SK-N-SH (cell line): ENCODE measurements around the gene MVD. TPM values are rescaled to one million over a fixed set of nuclear protein-coding genes. Genes with fewer than 3 reads are reported as not detected.

Experiments used
- CTCF ChIA-PET: fragments of 300-600, 350-600 bp; formaldehyde crosslinking; extraction: SDS; loops from one replicate; lab custom pipeline; 2021; lab: Yijun Ruan, JAX
- POLR2A ChIA-PET: fragments of 350-600 bp; sonication (Branson Sonifier 250); formaldehyde crosslinking; extraction: SDS; loops from one replicate; lab custom pipeline; 2020; ENCODE audit warnings: antibody characterized with exemption, inconsistent platforms; lab: Yijun Ruan, JAX
- DNase-seq: peaks from one replicate; pipeline ENCODE4 v3.0.0; 2012
- H2AFZ ChIP-seq: fragments of 200-600 bp; sonication (generic); 2 replicates; pipeline ENCODE4 v1.8.1; 2016; ENCODE audit warnings: antibody characterized with exemption, mild to moderate bottlenecking, low read depth
- H3F3A ChIP-seq: fragments of 200-600 bp; sonication (generic); replicated peaks from 2 replicates; pipeline ENCODE3; 2016; ENCODE audit warnings: antibody characterized with exemption, mild to moderate bottlenecking; ENCODE audit not compliant: insufficient read depth
- H3K27ac ChIP-seq, 2 experiments: fragments of 200-500 bp in 1 of 2; fragments of 200-600 bp in 1 of 2; sonication (Bioruptor generic) in 1 of 2; sonication (generic), shearing (Covaris generic) in 1 of 2; 2 replicates each; pipeline versions ENCODE4 v1.5.1 to v1.6.1; 2014 to 2016; ENCODE audit warnings: low read depth in 2 of 2, inconsistent platforms in 1 of 2, low read length in 1 of 2, mild to moderate bottlenecking in 1 of 2, mixed read lengths in 1 of 2
- H3K27me3 ChIP-seq: fragments of 200-600 bp; sonication (generic), shearing (Covaris generic); 2 replicates; pipeline ENCODE4 v1.6.1; 2016; ENCODE audit warnings: mixed run types; ENCODE audit not compliant: insufficient read depth
- H3K36me3 ChIP-seq, 2 experiments: fragments of 200-500 bp in 1 of 2; fragments of 200-600 bp in 1 of 2; sonication (Bioruptor generic) in 1 of 2; sonication (generic) in 1 of 2; replicated peaks in 1 of 2; 2 replicates each; pipeline versions ENCODE3 to v1.5.1; 2014 to 2016; ENCODE audit warnings: low read length in 1 of 2, mild to moderate bottlenecking in 1 of 2; ENCODE audit not compliant: insufficient read depth in 2 of 2, control insufficient read depth in 1 of 2
- H3K4me1 ChIP-seq, 2 experiments: fragments of 200-500 bp in 1 of 2; fragments of 200-600 bp in 1 of 2; sonication (Bioruptor generic) in 1 of 2; sonication (generic), shearing (Covaris generic) in 1 of 2; 2 replicates each; pipeline versions ENCODE4 v1.5.1 to v1.6.1; 2014 to 2016; ENCODE audit warnings: low read depth in 1 of 2, low read length in 1 of 2, mixed run types in 1 of 2; ENCODE audit not compliant: insufficient read depth in 2 of 2, control insufficient read depth in 1 of 2
- H3K4me2 ChIP-seq: fragments of 200-600 bp; sonication (generic), shearing (Covaris generic); 2 replicates; pipeline ENCODE4 v1.6.1; 2017; ENCODE audit warnings: mixed run types
- H3K4me3 ChIP-seq, 2 experiments: fragments of 200-500 bp in 1 of 2; fragments of 200-600 bp in 1 of 2; sonication (Bioruptor generic) in 1 of 2; sonication (generic), shearing (Covaris generic) in 1 of 2; 2 replicates each; pipeline versions ENCODE4 v1.5.1 to v1.8.1; 2014 to 2016; ENCODE audit warnings: low read depth in 2 of 2, inconsistent platforms in 1 of 2, low read length in 1 of 2, mild to moderate bottlenecking in 1 of 2, mixed read lengths in 1 of 2, moderate library complexity in 1 of 2
- H3K79me2 ChIP-seq: fragments of 200-600 bp; sonication (generic); 2 replicates; pipeline ENCODE4 v1.8.1; 2017; ENCODE audit warnings: mild to moderate bottlenecking; ENCODE audit not compliant: insufficient read depth
- H3K9ac ChIP-seq: fragments of 200-600 bp; sonication (generic); 2 replicates; pipeline ENCODE4 v1.6.1; 2017; ENCODE audit warnings: mixed run types
- H3K9me2 ChIP-seq: fragments of 200-600 bp; sonication (generic); 2 replicates; pipeline ENCODE4 v1.6.1; 2017; ENCODE audit warnings: mixed run types
- H3K9me3 ChIP-seq: fragments of 200-600 bp; sonication (generic); 2 replicates; pipeline ENCODE4 v1.6.1; 2017; ENCODE audit warnings: mixed run types, mild to moderate bottlenecking, moderate library complexity
- H4K20me1 ChIP-seq: fragments of 200-600 bp; sonication (generic); 2 replicates; pipeline ENCODE4 v1.6.1; 2017; ENCODE audit warnings: mild to moderate bottlenecking, mixed run types; ENCODE audit not compliant: insufficient read depth
- CTCF ChIP-seq: fragments of 200-600 bp; sonication (generic); IDR thresholded peaks from 2 replicates; pipeline ENCODE4 v1.6.1; 2017; ENCODE audit warnings: antibody characterized with exemption, mild to moderate bottlenecking, moderate library complexity
- EZH2phosphoT487 ChIP-seq: fragments of 200-600 bp; sonication (generic); IDR thresholded peaks from 2 replicates; pipeline ENCODE4 v1.6.1; 2017; ENCODE audit warnings: low read depth, mixed run types, mild to moderate bottlenecking, antibody characterized with exemption, moderate library complexity, borderline replicate concordance
- FOSL2 ChIP-seq: IDR thresholded peaks from 2 replicates; pipeline ENCODE4 v1.4.0; 2012; ENCODE audit warnings: low read depth, mild to moderate bottlenecking, moderate library complexity, borderline replicate concordance
- FOXM1 ChIP-seq: IDR thresholded peaks from 2 replicates; pipeline ENCODE4 v1.4.0; 2012; ENCODE audit warnings: low read depth, mild to moderate bottlenecking
- GABPA ChIP-seq: IDR thresholded peaks from 2 replicates; pipeline ENCODE4 v1.4.0; 2012; ENCODE audit warnings: low read depth, mild to moderate bottlenecking
- GATA2 ChIP-seq: sonication (generic); formaldehyde crosslinking; IDR thresholded peaks from 2 replicates; pipeline ENCODE4 v1.5.0; 2020; ENCODE audit warnings: mild to moderate bottlenecking, missing genetic modification reagents
- IRF3 ChIP-seq: fragments of 150-350 bp; IDR thresholded peaks from 2 replicates; pipeline ENCODE4 v1.6.1; 2016; ENCODE audit warnings: mild to moderate bottlenecking, low read depth, low read length
- JUND ChIP-seq: IDR thresholded peaks from 2 replicates; pipeline ENCODE4 v1.4.0; 2012
- MEF2A ChIP-seq: IDR thresholded peaks from 2 replicates; pipeline ENCODE4 v1.4.0; 2012; ENCODE audit warnings: low read depth, borderline replicate concordance
- MXI1 ChIP-seq: IDR thresholded peaks from 2 replicates; pipeline ENCODE4 v1.6.1; 2012; ENCODE audit warnings: mild to moderate bottlenecking, low read depth, low read length, improper control_type of control experiment
- PBX3 ChIP-seq: IDR thresholded peaks from 2 replicates; pipeline ENCODE4; 2012
- POLR2AphosphoS5 ChIP-seq: IDR thresholded peaks from 2 replicates; pipeline ENCODE4 v1.6.1; 2012; ENCODE audit warnings: low read depth, low read length
- RCOR1 ChIP-seq: fragments of 150-350 bp; IDR thresholded peaks from 2 replicates; pipeline ENCODE4 v1.6.1; 2017; ENCODE audit warnings: antibody characterized with exemption, low read length
- REST ChIP-seq: IDR thresholded peaks from 2 replicates; pipeline ENCODE4 v1.6.1; 2012; ENCODE audit warnings: mild to moderate bottlenecking, low read depth, low read length, moderate library complexity
- RXRA ChIP-seq: IDR thresholded peaks from 2 replicates; pipeline ENCODE4 v1.4.0; 2012; ENCODE audit warnings: low read depth, mild to moderate bottlenecking, borderline replicate concordance
- TAF1 ChIP-seq: IDR thresholded peaks from 2 replicates; pipeline ENCODE4 v1.6.1; 2012; ENCODE audit warnings: low read depth, mild to moderate bottlenecking, low read length, moderate library complexity, borderline replicate concordance
- TCF12 ChIP-seq: IDR thresholded peaks from 2 replicates; pipeline ENCODE4 v1.4.0; 2012
- USF1 ChIP-seq: IDR thresholded peaks from 2 replicates; pipeline ENCODE4 v1.4.0; 2012; ENCODE audit warnings: low read depth, borderline replicate concordance
- USF2 ChIP-seq: fragments of 150-350 bp; IDR thresholded peaks from 2 replicates; pipeline ENCODE4 v1.6.1; 2017; ENCODE audit warnings: antibody characterized with exemption, low read length, low read depth, borderline replicate concordance
- YY1 ChIP-seq: IDR thresholded peaks from 2 replicates; pipeline ENCODE4 v1.4.0; 2012; ENCODE audit warnings: low read depth, mild to moderate bottlenecking
- WGBS: methylation state at CpG from one replicate; pipeline ENCODE4 v1.1.6; 2017; ENCODE audit warnings: low lambda C conversion rate; 5-methylcytosine and 5-hydroxymethylcytosine counted together
- polyA plus RNA-seq, 3 experiments: library from polyadenylated mRNA; depleted of rRNA; stranded (reverse); fragments of >200 nt; gene quantifications; 2 replicates each; pipeline ENCODE4 v1.2.3, GENCODE V29; 2012

MVD gene
- polyA plus RNA-seq, 1 of the 3 experiments (the other 2 are of a cell fraction): 15.7 TPM

GRCh38 chr16:88640498-88641247 lies 22.2 kb downstream of the MVD start:
- no peak overlapping the region for H3K4me3 ChIP-seq
- H3K36me3 ChIP-seq: no peaks in the 10 kb centered on the region
- peaks cover 20% of the 10 kb centered on the region; the same call in 1 of the 2 replicates for H3K27me3 ChIP-seq
- ChIA-PET POLR2A (no interaction called here), CTCF (no interaction called here)
- peaks cover 0 to 6% of the 10 kb centered on the region in 2 experiments; a peak in 1 of 4 replicates for H3K4me1 ChIP-seq
- no peak overlapping the region for H3K4me2 ChIP-seq
- no peak overlapping the region for H3K27ac ChIP-seq
- H3K9ac ChIP-seq: no peak overlapping the region
- 25% methylated on average over 6 of the region's 17 CpGs for WGBS
- no peaks in the 10 kb centered on the region for H3F3A ChIP-seq
- no peaks in the 10 kb centered on the region for H3K9me2 ChIP-seq
- H3K79me2 ChIP-seq: no peaks in the 10 kb centered on the region
- TF ChIP-seq USF1 (no peak), GATA2 (no peak), POLR2AphosphoS5 (no peak), USF2 (no peak), EZH2phosphoT487 (no peak), RCOR1 (no peak), TAF1 (no peak), YY1 (no peak), TCF12 (no peak), GABPA (no peak), REST (no peak), CTCF (no peak), IRF3 (no peak), PBX3 (no peak), MXI1 (no peak), FOXM1 (no peak), JUND (no peak), FOSL2 (no peak), MEF2A (no peak), RXRA (no peak)
- no peak overlapping the region for H2AFZ ChIP-seq
- H4K20me1 ChIP-seq: no peaks in the 10 kb centered on the region
- DNase-seq: no peak
- no peaks in the 10 kb centered on the region for H3K9me3 ChIP-seq
